Gastrocnemius medialis (tissue), 4 donors: ENCODE measurements around the gene RPL28. TPM values are rescaled to one million over a fixed set of nuclear protein-coding genes. Genes with fewer than 3 reads are reported as not detected.

Source experiments
- ATAC-seq, 2 donors: fragments of 150-250 bp; one replicate each; pipeline ENCODE4 v1.9.1; 2016
- DNase-seq, 2 donors: peaks; one replicate each; pipeline ENCODE4 v3.0.0-alpha.2; 2019
- H3K27ac ChIP-seq, 4 donors: fragments of 200-600 bp; sonication (generic); 1 replicate in 1 of 4; 2 replicates in 3 of 4; pipeline ENCODE4 v1.5.1; 2016 to 2018; ENCODE audit warnings: mild to moderate bottlenecking in 2 of 4, moderate library complexity in 1 of 4
- H3K27me3 ChIP-seq, 3 donors: fragments of 200-600 bp; sonication (generic) in 2 of 3; 1 replicate in 1 of 3; 2 replicates in 2 of 3; pipeline versions ENCODE4 v1.5.1 to v1.6.0; 2016 to 2019; ENCODE audit warnings: mild to moderate bottlenecking in 1 of 3, moderate library complexity in 1 of 3
- H3K36me3 ChIP-seq, 2 donors: fragments of 200-600 bp; sonication (generic) in 1 of 2; one replicate each; pipeline ENCODE4 v1.5.1; 2017 to 2018
- H3K4me1 ChIP-seq, 2 donors: fragments of 200-600 bp; sonication (generic) in 1 of 2; one replicate each; pipeline ENCODE4 v1.5.1; 2016 to 2017; ENCODE audit warnings: mild to moderate bottlenecking in 2 of 2
- H3K4me3 ChIP-seq, 4 donors: fragments of 200-600 bp; sonication (generic) in 3 of 4; 1 replicate in 1 of 4; 2 replicates in 3 of 4; pipeline ENCODE4 v1.5.1; 2016 to 2019; ENCODE audit warnings: mild to moderate bottlenecking in 2 of 4
- H3K9me3 ChIP-seq, 3 donors: fragments of 200-600 bp; sonication (generic) in 2 of 3; 1 replicate in 1 of 3; 2 replicates in 2 of 3; pipeline ENCODE4 v1.5.1; 2016 to 2019
- CTCF ChIP-seq, 5 experiments: fragments of 450-650 bp in 3 of 5; fragments of 200-600 bp in 2 of 5; sonication (generic) in 2 of 5; IDR thresholded peaks in 4 of 5; conservative IDR thresholded peaks in 1 of 5; 1 replicate in 4 of 5; 2 replicates in 1 of 5; pipeline ENCODE4 v1.5.1; 2016 to 2019; ENCODE audit warnings: antibody characterized with exemption in 5 of 5, mild to moderate bottlenecking in 3 of 5, moderate library complexity in 3 of 5
- POLR2A ChIP-seq, 2 donors: fragments of 450-650 bp; IDR thresholded peaks; one replicate each; pipeline ENCODE4 v1.6.1; 2017; ENCODE audit warnings: antibody characterized with exemption in 2 of 2, mild to moderate bottlenecking in 2 of 2, moderate library complexity in 2 of 2
- in situ Hi-C, 4 donors: fragments of 200-750 bp; cut with MboI; loops; one replicate each; pipeline versions ENCODE4 v1.15.0 to v1.8.0; 2017; ENCODE audit warnings: low sequenced_read_pairs in 4 of 4
- intact Hi-C: fragments of 100-400 bp; cut with DNase I; formaldehyde crosslinking; loops from one replicate; pipeline ENCODE4 v1.15.1; 2023; ENCODE audit warnings: low total_unique reads
- total RNA-seq, 4 donors: library from RNA; depleted of rRNA; stranded (reverse); fragments of >200 nt; gene quantifications; one replicate each; pipeline versions ENCODE4 v1.1.0 to v1.2.3, GENCODE V29; 2016

The RPL28 gene
- total RNA-seq, 4 donors from 2014 or later: 123 to 278 (median 206) TPM

GRCh38 chr19:55402509-55402908 is 16.8 kb downstream of the RPL28 start:
- Histone ChIP-seq H3K27ac (no peak overlapping the region), H3K36me3 (peaks cover 0 to 18% of the 10 kb centered on the region in 2 donors), H3K9me3 (no peaks in the 10 kb centered on the region), H3K4me1 (peaks cover 0 to 10% of the 10 kb centered on the region in 2 donors), H3K27me3 (no peaks in the 10 kb centered on the region), H3K4me3 (no peak overlapping the region)
- in situ Hi-C loops (loop anchor here in 1 of 4 donors (25.0 kb wide), 2 partner anchors 115 to 265 kb away; partner anchors contain the start of genes BRSK1, HSPBP1 and TNNT1), intact Hi-C loops (no loop called here)
- no peak for TF ChIP-seq CTCF (IDR thresholded peaks at IDR 0.05 in 4 of 5, conservative IDR thresholded peaks at IDR 0.05 in 1 of 5)
- TF ChIP-seq POLR2A (IDR thresholded peaks at IDR 0.05): no peak
- DNase-seq (no peak), ATAC-seq (no peak)

- no peak for DNase-seq
- H3K27ac ChIP-seq: no peak overlapping the region
- peaks cover 0 to 15% of the 10 kb centered on the region in 2 donors for H3K4me1 ChIP-seq
- peaks cover 0 to 18% of the 10 kb centered on the region in 2 donors for H3K36me3 ChIP-seq
- H3K4me3 ChIP-seq: no peak overlapping the region
- H3K9me3 ChIP-seq: no peaks in the 10 kb centered on the region
- ATAC-seq: no peak
- in situ Hi-C loops (loop anchor here in 1 of 4 donors (25.0 kb wide), 2 partner anchors 118 to 268 kb away; partner anchors contain the start of genes BRSK1, HSPBP1 and TNNT1), intact Hi-C loops (loop anchor here (2.0 to 5.0 kb wide), 3 partner anchors 21 to 217 kb away; partner anchors contain the start of genes C19orf85, ISOC2, RPL28 and TMEM238)
- no peaks in the 10 kb centered on the region for H3K27me3 ChIP-seq
- TF ChIP-seq POLR2A (IDR thresholded peaks at IDR 0.05) (no peak), CTCF (IDR thresholded peaks at IDR 0.05 in 4 of 5, conservative IDR thresholded peaks at IDR 0.05 in 1 of 5) (no peak)
These were observed 19.9 kb downstream of the RPL28 start for GRCh38 chr19:55405638-55406037.

- peaks cover 0 to 18% of the 10 kb centered on the region in 2 donors for H3K36me3 ChIP-seq
- no peak overlapping the region for H3K27ac ChIP-seq
- ATAC-seq (no peak), DNase-seq (no peak)
- H3K9me3 ChIP-seq: no peaks in the 10 kb centered on the region
- in situ Hi-C loops (loop anchor here in 1 of 4 donors (25.0 kb wide), 2 partner anchors 119 to 269 kb away; partner anchors contain the start of genes BRSK1, HSPBP1 and TNNT1), intact Hi-C loops (loop anchor here (2.0 to 5.0 kb wide), 3 partner anchors 21 to 216 kb away; partner anchors contain the start of genes C19orf85, ISOC2, RPL28 and TMEM238)
- no peak for TF ChIP-seq CTCF (IDR thresholded peaks at IDR 0.05 in 4 of 5, conservative IDR thresholded peaks at IDR 0.05 in 1 of 5)
- TF ChIP-seq POLR2A (IDR thresholded peaks at IDR 0.05): no peak
- no peaks in the 10 kb centered on the region for H3K27me3 ChIP-seq
- peaks cover 0 to 15% of the 10 kb centered on the region in 2 donors for H3K4me1 ChIP-seq
- peak overlapping the region in 3 of 4 donors; percentile 68 to 85 (median 70) for H3K4me3 ChIP-seq
These were observed 20.5 kb downstream of the RPL28 start for GRCh38 chr19:55406091-55406825.

GRCh38 chr19:55406826-55407549 is 21.3 kb downstream of the RPL28 start:
- no peaks in the 10 kb centered on the region for H3K9me3 ChIP-seq
- no peak for TF ChIP-seq POLR2A (IDR thresholded peaks at IDR 0.05)
- TF ChIP-seq CTCF (IDR thresholded peaks at IDR 0.05 in 4 of 5, conservative IDR thresholded peaks at IDR 0.05 in 1 of 5): no peak
- peaks cover 0 to 14% of the 10 kb centered on the region in 2 donors for H3K36me3 ChIP-seq
- in situ Hi-C loops: loop anchor here in 1 of 4 donors (25.0 kb wide), 2 partner anchors 120 to 270 kb away; partner anchors contain the start of genes BRSK1, HSPBP1 and TNNT1
- peaks cover 0 to 15% of the 10 kb centered on the region in 2 donors for H3K4me1 ChIP-seq
- no peaks in the 10 kb centered on the region for H3K27me3 ChIP-seq
- peak overlapping the region; percentile 91 to 97 (median 93) for H3K27ac ChIP-seq
- DNase-seq (no peak), ATAC-seq (no peak)
- H3K4me3 ChIP-seq: peak overlapping the region; percentile 68 to 85 (median 70)
- intact Hi-C loops: loop anchor here (2.0 to 5.0 kb wide), 3 partner anchors 22 to 215 kb away; partner anchors contain the start of genes C19orf85, ISOC2, RPL28 and TMEM238
